GM23338 (cell line): ENCODE measurements around the gene SERPINC1.

ENCODE experiments used
- CREB1 ChIP-seq: fragments of 250-450 bp; sonication (Bioruptor Pico); IDR thresholded peaks from 2 replicates; pipeline ENCODE4 v1.5.0; 2020; ENCODE audit warnings: low read depth, mild to moderate bottlenecking, moderate library complexity
- CTCF ChIP-seq, 2 experiments: fragments of 200-600 bp in 1 of 2; sonication (generic) in 1 of 2; conservative IDR thresholded peaks; 2 replicates each; pipeline versions ENCODE4 v1.5.1 to v1.6.1; 2016 to 2017; ENCODE audit warnings: antibody characterized with exemption in 2 of 2, low read depth in 2 of 2, mild to moderate bottlenecking in 2 of 2, moderate library complexity in 1 of 2
- ETS1 ChIP-seq: IDR thresholded peaks from 2 replicates; pipeline ENCODE4 v1.6.1; 2016; ENCODE audit warnings: antibody characterized with exemption
- EZH2 ChIP-seq: fragments of 200-600 bp; sonication (generic); IDR thresholded peaks from one replicate; pipeline ENCODE4 v1.8.0; 2017; ENCODE audit warnings: antibody characterized with exemption, mild to moderate bottlenecking, low read depth; ENCODE audit not compliant: unreplicated experiment
- JUNB ChIP-seq: IDR thresholded peaks from one replicate; pipeline ENCODE4 v1.6.1; 2016; ENCODE audit warnings: antibody characterized with exemption; ENCODE audit not compliant: unreplicated experiment
- NANOG ChIP-seq: IDR thresholded peaks from 2 replicates; pipeline ENCODE4 v1.6.1; 2016; ENCODE audit warnings: antibody characterized with exemption, borderline replicate concordance
- POLR2AphosphoS5 ChIP-seq: IDR thresholded peaks from 2 replicates; pipeline ENCODE4 v1.6.1; 2016; ENCODE audit warnings: antibody characterized with exemption, low read depth
- TF ChIP-seq, protein P1 (sequence below): IDR thresholded peaks from one replicate; pipeline ENCODE4 v1.6.1; 2018; ENCODE audit warnings: antibody characterized with exemption; ENCODE audit not compliant: unreplicated experiment

- TF ChIP-seq CTCF (conservative IDR thresholded peaks at IDR 0.05; ENCODE audit: low read depth in 2 of 2) (no peak), ETS1 (no peak), EZH2 (no peak), POLR2AphosphoS5 (no peak), NANOG (peak; percentile 58; the same call in 1 of the 2 replicates), CREB1 (CRISPR knock-in tag) (no peak), JUNB (no peak)
- TF ChIP-seq, protein P1, sequence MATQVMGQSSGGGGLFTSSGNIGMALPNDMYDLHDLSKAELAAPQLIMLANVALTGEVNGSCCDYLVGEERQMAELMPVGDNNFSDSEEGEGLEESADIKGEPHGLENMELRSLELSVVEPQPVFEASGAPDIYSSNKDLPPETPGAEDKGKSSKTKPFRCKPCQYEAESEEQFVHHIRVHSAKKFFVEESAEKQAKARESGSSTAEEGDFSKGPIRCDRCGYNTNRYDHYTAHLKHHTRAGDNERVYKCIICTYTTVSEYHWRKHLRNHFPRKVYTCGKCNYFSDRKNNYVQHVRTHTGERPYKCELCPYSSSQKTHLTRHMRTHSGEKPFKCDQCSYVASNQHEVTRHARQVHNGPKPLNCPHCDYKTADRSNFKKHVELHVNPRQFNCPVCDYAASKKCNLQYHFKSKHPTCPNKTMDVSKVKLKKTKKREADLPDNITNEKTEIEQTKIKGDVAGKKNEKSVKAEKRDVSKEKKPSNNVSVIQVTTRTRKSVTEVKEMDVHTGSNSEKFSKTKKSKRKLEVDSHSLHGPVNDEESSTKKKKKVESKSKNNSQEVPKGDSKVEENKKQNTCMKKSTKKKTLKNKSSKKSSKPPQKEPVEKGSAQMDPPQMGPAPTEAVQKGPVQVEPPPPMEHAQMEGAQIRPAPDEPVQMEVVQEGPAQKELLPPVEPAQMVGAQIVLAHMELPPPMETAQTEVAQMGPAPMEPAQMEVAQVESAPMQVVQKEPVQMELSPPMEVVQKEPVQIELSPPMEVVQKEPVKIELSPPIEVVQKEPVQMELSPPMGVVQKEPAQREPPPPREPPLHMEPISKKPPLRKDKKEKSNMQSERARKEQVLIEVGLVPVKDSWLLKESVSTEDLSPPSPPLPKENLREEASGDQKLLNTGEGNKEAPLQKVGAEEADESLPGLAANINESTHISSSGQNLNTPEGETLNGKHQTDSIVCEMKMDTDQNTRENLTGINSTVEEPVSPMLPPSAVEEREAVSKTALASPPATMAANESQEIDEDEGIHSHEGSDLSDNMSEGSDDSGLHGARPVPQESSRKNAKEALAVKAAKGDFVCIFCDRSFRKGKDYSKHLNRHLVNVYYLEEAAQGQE: no peak
Observed at GRCh38 chr1:173888749-173889148, 28.4 kb downstream of the SERPINC1 start.
